DMS79 treated with DMSO at 0.1 percent for 48 hours (cell line): ENCODE data around the gene RASGRP4.
A peak's percentile ranks its signal among the peaks of the same experiment; 100 is the strongest.

Source experiments
- DNase-seq: peaks from one replicate; lab custom pipeline; 2025; lab: John Stamatoyannopoulos, UW

Gene RASGRP4

DNA sequence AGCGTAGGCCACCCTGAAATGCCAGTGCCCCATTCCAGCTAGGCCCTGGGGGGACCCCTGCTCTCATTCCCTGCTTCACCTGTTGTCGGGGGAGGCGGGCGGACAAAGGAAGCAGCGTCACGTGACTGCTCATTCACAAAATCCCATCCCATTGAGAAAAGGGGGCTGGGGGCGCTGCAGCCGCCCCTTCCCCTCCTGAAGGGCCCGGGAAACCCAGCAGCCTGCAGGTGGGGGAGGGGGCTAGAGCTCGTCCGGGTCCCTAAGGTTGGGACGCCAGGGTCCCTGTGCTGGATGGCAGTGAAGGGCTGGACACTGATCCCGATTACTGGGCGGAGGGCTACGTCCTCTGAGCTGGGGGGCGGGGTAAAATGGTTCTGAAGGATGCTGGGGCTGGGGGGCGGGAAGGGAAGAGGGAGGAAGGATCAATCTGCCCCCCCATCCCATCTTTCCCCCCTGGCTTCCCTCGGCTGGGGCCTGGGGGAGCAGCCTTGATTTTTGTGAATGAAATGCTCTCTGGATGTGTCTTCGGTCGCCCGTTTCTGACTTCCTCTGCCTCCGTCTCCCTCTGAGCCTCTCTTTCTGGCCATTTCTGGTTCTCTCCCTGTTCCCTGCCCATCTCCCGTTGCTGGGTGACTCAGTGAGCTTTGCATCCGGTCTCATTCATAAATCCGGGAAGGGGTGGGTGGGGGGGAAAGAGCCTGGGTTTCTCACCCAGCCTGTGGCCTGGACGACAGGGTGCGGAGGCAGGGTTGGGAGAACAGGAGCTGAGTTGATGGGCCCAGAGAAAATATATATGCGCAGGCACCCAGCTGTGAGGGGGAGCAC, 36.7 kb downstream of the RASGRP4 start:
- DNase-seq: peak; percentile 40

GRCh38 chr19:38388349-38389100, 37.5 kb downstream of the RASGRP4 start, which contains the start of gene SPRED3:
TSS of gene SPRED3 (plus strand) at chr19:38388697. CDS start at chr19:38390303, 1,606 bp downstream.
- DNase-seq: peak; percentile 58

- DNase-seq: peak; percentile 70
Observed at GRCh38 chr19:38387550-38388348, 38.3 kb downstream of the RASGRP4 start, which contains the start of gene GGN. TSS of gene GGN (minus strand) at chr19:38388034. CDS start at chr19:38387261, 773 bp downstream.

DNA sequence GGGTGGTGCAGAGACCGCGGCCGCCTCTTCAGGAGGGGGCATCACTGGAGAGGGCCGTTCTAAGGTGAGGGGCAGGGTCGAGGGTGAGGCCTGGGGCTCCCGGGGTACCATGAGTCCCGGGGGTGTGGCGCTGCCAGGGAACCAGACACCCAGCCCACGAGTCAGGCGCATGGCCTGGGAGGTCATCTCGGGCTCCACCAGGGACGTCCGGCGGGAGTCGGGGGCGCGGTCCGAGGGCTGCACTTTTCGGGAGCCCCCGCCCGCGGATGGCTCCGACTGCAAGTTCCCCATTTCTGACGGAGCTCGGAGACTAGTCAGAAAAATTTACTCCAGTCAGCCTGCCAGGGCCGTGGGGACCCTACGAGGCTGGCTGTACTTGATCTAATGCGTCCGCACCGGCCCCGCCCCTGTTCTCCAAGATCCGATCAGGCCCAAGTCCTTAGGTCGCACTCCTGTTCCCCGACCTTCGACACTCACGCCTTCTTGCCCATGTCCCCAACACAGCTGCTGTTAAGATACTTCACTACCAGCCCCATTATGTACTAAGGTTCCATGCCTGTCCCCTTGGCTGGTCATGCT, 39.0 kb downstream of the RASGRP4 start:
- no peak for DNase-seq

- DNase-seq: no peak
Observed at GRCh38 chr19:38386300-38386970, 39.6 kb downstream of the RASGRP4 start.

GRCh38 chr19:38385804-38386257, 40.2 kb downstream of the RASGRP4 start:
- no peak for DNase-seq

DNA sequence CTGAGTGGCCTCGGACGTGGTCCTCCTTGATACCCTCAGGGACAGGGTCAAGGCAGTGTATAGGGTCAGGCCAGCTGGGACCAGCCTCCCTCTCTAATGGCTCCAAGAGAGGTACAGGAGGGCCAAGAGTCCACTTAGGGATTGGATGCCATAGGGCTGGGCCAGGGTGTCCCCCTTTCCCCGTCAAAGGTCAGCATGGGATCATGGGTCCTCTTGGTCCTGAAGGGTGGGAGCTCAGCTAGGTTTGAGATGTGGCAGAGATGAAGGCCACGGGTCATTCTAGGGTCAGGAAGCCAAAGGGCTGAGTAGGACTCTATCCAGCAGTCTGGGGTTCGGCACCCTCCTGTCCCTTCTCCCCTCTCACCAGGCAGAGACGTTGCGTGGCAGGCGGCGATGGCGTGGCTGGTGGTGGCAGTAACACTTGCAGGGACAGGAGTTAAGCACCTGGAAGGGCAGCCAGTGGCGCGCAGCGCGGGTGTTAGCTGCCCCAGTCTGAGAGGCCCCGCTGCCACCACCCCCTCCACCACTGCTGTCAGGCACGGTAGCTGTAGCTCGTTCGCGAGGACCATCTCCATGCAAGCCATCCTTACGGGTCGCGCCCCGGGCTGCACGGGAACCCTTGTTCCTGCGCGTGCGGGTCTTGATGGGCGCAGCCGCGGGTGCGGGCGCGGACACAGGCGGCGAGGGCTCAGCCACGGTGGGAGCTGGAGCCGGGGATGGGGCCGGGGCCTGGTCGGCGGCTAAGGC, 40.8 kb downstream of the RASGRP4 start:
- DNase-seq: no peak

DNA sequence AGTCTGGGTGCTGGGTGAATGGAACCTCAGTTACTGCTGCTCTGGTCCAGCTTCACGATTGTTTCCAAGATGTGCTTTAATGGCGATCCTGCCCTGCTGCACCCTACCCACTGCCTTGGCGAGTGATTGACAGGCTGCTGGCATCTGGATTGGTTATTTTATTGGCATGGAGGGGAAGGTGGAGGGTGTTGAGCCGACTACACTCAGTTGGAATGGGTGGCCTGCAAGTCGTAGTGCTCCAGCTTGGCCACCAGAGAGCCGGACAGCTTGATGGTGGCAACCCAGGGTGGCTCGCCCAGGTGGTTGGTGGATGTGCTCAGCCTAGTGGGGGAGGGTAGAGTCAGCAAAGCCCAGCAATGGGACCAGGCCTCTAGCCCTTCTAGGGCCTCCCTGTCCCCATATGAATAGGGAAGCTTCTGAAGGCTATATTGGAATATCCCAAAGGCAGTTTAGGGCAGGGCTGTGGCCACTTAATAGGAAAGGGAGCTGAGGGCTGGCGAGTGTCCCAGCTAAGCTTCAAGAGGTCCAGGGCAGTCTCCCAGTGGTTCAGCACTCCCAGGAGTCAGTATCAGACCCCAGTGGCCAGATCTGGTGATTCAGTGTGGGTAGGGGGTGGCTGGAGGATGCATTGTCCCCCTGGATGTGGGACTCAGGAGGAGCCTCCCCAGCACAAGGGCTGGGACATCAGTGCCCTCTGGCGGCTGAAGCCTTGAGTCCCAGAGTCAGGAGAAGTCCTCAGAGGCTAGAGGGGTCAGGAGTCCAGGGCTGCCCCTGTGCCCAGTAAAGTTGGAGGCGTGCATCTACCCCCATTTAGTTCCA, 41.6 kb downstream of the RASGRP4 start:
- DNase-seq: no peak

DNA sequence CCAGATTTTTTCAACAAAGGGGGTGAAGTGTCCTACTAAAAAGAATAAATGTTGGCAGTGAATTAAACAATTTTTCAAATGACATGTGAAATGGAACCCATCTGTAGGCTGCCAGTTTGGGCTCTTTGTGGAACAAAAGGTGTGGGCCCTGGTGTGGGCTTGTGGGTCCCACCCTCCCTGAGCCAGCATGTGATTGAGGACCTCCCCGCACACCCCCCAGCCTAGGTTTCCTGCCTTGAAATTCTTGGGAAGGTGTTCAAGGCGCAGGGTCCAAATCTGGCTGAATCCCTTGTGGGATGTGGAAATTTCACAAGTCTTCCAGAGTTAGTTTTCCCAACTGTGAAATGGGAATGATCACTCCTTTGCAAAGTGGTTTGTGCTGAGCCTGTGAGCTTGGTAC, 42.3 kb downstream of the RASGRP4 start:
- no peak for DNase-seq

DNA sequence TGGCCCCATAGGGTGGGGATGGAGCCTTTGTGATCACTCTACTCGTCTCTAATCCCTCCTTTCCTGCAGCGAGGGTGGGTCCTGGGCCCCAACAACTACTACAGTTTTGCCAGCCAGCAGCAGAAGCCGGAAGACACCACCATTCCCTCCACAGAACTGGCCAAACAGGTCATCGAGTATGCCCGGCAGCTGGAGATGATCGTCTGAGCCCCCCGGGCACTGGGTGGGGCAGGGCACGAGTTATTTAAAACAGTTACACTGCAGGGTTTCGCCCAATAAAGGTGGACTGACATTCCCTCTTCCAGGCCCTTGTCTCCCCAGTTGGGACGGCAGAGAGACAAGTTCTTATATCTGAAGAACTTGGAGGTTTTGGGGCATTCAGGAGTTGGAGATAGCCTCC, 42.8 kb downstream of the RASGRP4 start:
- no peak for DNase-seq

DNA sequence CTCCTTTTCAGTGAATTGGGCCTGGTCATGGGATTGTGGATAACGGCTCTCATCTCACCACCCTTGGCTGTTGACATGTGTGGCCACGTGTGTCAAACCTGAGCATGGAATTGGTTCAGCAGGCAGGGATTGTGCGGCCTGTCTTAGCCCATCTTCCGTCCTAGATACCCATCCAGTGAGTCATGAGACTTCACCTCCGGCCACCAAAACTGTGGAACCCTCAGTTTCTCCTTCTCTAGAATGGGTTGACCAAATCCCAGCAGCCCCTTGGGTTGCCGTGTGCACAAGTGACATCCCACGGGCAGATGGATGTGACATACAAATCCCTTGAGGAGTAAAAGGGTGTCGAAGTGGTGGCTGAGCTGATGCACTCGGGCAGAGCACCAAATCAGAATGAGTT, 44.9 kb downstream of the RASGRP4 start:
- DNase-seq: no peak

DNA sequence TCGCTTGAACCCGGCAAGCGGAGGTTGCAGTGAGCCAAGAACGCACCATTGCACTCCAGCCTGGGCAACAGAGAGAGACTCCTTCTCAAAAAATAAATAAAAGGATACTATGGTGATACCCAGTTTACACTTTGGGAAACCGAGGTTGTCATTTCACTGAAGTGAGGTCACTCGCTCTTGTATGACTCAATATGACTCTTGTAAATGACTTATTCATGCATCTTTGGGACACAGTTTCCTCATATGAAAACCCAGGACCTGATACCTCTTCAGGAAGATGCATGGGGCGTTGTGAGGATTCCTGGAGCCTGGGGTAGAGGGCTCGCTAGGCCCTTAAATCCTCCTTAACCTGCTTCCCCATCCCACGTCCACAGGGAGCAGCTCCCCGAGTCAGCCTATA, 47.2 kb downstream of the RASGRP4 start:
- DNase-seq: no peak

- no peak for DNase-seq
Observed at GRCh38 chr19:38377052-38377451, 49.0 kb downstream of the RASGRP4 start.

- no peak for DNase-seq
Observed at GRCh38 chr19:38376576-38376975, 49.4 kb downstream of the RASGRP4 start.

DNA sequence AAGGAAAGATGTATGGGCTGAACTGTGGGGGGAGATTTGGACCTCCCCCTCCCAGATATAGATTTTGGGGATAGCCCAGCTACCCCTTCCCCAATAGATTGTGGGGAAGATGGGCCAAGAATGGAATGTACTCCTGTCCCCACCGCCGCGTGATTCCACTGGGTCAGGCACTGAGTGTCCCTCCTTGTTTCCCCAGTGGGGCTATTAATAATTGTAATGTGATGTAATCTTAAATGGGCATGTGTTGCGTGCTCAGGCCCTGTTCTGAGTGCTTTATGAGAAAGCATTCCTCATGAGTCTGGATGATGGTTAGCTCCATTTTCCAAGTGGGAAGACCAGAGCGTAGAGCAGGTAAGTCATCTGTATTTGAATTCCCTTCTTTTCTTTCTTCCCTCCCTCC, 50.3 kb downstream of the RASGRP4 start:
- no peak for DNase-seq

GRCh38 chr19:38375098-38375493, 50.9 kb downstream of the RASGRP4 start:
- DNase-seq: no peak

DNA sequence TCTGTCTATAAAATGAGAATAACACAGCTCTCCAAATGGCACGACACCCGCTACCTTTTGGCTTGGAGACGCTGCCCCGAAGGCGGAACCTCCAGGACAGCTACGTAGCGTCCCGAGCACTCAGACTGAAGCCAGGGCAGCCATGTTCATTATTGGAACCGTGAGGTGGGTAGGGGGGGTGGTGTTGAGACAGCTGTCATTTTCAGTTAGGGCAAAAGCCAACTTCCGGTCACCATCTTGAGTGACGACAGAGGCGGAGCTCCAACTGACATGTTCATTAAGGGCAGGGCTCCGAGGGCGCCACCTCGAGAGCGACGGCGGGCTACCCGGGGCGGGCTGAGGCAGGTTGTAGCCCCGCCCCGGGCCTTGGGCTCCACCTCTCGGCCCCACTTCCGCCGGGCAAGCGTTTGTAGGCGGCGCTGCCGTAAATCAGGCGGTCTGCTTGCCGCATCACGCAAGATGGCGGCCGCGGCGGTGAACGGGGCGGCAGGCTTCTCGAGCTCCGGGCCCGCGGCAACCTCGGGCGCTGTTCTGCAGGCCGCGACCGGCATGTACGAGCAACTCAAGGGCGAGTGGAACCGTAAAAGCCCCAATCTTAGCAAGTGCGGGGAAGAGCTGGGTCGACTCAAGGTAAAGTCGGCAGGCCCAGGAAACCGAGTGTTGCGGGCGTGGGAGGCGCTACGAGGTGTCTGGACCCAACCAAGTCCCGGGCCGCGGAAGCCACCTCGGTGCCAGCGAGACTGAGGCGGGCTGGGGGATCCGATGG, 51.5 kb downstream of the RASGRP4 start, which contains the start of gene PSMD8:
Gene PSMD8, plus strand, starts transcription at position 240 of the 766 bp plus-strand sequence. Its CDS starts 31 bp downstream, at position 271.
- DNase-seq: peak; percentile 98

GRCh38 chr19:38373907-38374331, 52.1 kb downstream of the RASGRP4 start:
- DNase-seq: no peak

- no peak for DNase-seq
Observed at GRCh38 chr19:38371081-38371480, 54.9 kb downstream of the RASGRP4 start.
